AG10803 (cell line): Measurements from ENCODE around the gene LITAF.

Source experiments
- DNase-seq: peaks from one replicate; pipeline ENCODE4 v3.0.0; 2010; ENCODE audit warnings: low read depth
- H3K4me3 ChIP-seq: 2 replicates; pipeline ENCODE4 v1.5.1; 2011; ENCODE audit warnings: mild to moderate bottlenecking, low read length, control low read depth
- CTCF ChIP-seq: conservative IDR thresholded peaks from 2 replicates; pipeline ENCODE4 v1.5.1; 2011; ENCODE audit warnings: mild to moderate bottlenecking, low read length, control low read depth, inconsistent platforms

LITAF gene

GRCh38 chr16:11571549-11571948 is 15.2 kb downstream of the LITAF start:
- no peak for DNase-seq
- TF ChIP-seq CTCF, result no peak

GRCh38 chr16:11570806-11571205 is 15.9 kb downstream of the LITAF start:
- H3K4me3 ChIP-seq, result no peak overlapping the region
- TF ChIP-seq CTCF, result no peak
- DNase-seq, result no peak

More at GRCh38 chr16:11571549-11571948, 15.2 kb downstream of the LITAF start:
- no peak overlapping the region for H3K4me3 ChIP-seq

GRCh38 chr16:11570258-11570657 is 16.5 kb downstream of the LITAF start:
- no peak for TF ChIP-seq CTCF
- no peak for DNase-seq
- no peak overlapping the region for H3K4me3 ChIP-seq

- no peak for TF ChIP-seq CTCF
- H3K4me3 ChIP-seq, result no peak overlapping the region
- no peak for DNase-seq
Measured at GRCh38 chr16:11566398-11566797, 20.3 kb downstream of the LITAF start.

- H3K4me3 ChIP-seq, result no peak overlapping the region
- TF ChIP-seq CTCF, result no peak
- DNase-seq, result no peak
Measured at GRCh38 chr16:11565665-11566064, 21.1 kb downstream of the LITAF start.

- DNase-seq, result no peak
- H3K4me3 ChIP-seq, result no peak overlapping the region
- no peak for TF ChIP-seq CTCF
Measured at GRCh38 chr16:11564046-11564926, 22.4 kb downstream of the LITAF start.

- TF ChIP-seq CTCF, result no peak
- DNase-seq, result no peak
- no peak overlapping the region for H3K4me3 ChIP-seq
Measured at GRCh38 chr16:11563493-11564040, 23.2 kb downstream of the LITAF start.
